Activated gamma-delta T cell treated with anti-CD3 and anti-CD28 coated beads, Interleukin-2, amount 50 U/mL, for 16 hours (primary cell): ENCODE data around the gene LYST.
A peak's percentile ranks its signal among the peaks of the same experiment; 100 is the strongest.
"Not testable (repeated sequence)": the region's sequence is repeated elsewhere in the genome, so short reads cannot be mapped to it uniquely, and the experiment has no call there.

ENCODE experiments used
- DNase-seq: peaks from one replicate; pipeline ENCODE4 v3.0.0-alpha.2; 2020; ENCODE audit warnings: low read depth

The LYST gene

DNA sequence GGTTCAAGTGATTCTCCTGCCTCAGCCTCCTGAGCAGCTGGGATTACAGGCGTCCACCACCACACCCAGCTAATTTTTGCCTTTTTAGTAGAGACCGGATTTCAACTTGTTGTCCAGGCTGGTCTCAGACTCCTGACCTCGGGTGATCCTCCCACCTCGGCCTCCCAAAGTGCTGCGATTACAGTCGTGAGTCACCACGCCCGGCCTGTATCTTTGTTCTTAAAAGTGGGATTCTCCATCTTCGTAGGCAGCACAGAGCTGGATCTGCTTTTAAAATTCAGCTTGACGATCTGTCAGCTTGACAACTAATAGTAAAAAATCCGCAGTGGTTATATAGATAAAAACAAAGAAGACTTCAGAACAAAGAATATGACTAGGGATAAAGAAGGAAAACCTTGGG, 214.3 kb downstream of the LYST start:
- no peak for DNase-seq

DNA sequence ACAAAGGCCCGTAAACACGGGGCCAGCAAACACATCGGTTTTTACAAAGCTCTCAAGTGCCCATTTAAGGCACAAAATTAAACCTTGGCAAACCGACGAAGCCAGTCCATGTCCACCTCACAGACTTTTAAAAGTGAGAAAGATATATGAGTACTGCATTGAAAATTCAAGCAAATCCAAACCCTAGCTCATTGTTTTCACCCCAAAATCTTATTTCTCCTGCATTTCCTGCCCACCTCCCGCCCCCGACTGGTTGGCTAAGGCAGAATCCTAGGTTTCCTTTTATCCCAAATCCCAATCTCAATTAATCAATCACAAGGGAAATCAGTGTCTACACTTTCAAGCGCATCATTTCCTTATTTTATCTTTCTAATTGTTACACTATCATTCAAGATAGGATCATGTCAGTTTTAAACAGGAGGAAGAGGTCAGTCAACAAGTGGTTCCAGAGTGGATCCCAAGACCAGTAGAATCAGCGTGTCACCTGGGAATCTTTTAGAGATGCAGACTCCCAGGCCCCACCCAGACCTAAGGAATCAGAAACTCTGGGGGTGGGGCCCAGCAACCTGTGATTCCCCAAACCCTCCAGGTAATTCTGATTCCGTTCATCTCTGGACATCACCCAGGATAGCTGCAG, 215.4 kb downstream of the LYST start:
- DNase-seq, result no peak

DNA sequence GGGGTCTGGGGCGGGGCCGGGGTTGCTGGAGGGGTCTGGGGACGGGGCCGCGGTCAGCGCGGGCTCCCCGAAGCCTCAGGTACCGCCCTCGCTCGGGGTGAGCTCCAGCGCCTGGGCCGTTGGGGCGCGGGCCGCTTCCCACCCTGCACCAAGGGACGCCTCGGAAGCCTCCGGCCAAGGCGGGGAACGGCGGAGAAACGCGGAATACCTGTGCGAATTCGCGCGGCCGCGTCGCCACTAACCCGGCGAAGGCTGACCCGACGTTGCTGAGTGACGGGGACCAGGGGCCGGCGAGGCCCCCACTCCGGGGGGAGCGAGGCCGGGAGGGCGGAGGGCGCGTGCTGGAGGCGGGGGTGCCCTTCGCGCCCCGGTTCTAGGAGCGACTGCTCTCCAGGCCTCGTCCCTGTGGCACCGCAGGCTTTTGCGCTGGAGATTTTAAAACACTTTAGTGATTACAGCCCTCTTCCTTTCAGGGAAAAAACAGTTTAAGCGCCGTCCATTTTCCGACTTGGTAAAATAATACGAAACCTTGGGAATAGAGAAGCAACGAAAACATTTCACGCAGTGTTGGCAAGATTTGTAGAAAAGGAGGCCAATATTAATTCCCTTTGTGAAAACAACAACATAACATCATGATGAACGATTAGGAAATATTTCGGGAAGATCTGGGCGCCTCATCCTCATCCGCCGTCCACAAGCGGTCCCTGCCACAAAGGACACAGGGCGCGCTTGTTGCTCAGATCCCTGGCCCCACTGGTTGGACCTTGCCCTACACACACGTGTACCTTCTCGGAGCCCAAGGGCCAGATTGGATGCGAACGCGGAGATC, 216.2 kb downstream of the LYST start:
- no peak for DNase-seq

DNA sequence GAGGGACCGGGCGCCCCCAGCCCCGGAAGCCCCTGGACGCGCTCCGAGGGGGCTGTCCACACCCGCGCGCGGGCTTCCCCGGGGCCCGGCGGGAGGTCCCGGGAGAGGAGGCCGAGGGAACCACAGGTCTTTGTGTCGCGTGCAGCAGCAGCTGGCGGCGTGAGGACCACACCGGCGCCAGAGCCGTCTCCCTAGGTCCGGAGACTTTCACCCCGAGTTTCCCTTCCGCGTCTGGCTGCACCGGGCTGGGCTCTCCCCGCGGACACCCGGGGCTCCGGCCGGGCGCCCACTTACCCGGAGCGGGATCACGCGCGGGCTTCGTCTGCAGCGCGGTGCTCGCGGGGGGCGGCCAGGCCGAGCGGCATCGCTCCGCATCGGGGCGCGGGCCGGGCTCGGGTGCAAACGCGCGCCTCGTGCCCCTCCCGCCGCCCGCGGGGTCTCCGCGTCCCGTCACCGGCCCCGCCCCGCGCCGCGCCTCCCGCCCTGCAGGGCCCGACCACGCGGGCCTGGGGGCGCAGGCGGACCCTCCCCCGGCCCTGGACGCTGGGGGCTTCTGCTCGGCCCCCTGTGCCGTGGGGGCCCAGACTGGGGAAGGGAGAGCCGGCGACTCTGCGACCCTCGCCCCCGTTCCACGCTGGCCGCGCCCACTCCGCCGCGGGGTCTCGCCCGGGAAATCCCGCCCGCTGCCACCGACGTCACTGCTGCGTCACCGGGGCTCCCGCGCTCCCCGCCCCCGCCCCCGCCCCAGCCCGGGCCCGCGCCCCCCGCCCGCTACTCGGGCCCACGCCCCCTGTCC, 217.1 kb downstream of the LYST start, which contains the start of gene GNG4:
Gene GNG4 (minus strand): TSS at position 417 of the 796 bp plus-strand sequence. CDS start 65,946 bp downstream, outside the sequence.
- DNase-seq, result no peak

DNA sequence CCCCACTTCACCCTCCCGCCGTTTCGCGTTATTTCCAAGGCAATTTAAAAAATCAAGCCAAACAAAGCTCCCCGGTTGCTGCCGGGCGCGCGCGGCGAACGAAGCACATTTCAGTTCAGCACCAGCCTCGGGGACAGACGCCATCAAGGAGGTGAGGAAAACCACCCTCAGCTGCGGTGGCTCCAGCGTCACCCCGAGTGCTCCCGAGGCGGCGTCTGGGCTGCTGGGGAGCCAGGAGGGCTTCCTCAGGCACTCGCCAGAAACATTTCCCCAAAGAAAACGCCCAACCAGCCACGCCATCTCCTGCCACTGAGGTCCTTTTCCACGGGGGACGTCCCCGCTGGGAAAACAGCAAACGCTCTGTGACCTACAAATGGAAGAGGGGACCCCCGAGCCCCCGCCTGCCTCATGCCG, 217.7 kb downstream of the LYST start:
- DNase-seq, result peak; percentile 37

DNA sequence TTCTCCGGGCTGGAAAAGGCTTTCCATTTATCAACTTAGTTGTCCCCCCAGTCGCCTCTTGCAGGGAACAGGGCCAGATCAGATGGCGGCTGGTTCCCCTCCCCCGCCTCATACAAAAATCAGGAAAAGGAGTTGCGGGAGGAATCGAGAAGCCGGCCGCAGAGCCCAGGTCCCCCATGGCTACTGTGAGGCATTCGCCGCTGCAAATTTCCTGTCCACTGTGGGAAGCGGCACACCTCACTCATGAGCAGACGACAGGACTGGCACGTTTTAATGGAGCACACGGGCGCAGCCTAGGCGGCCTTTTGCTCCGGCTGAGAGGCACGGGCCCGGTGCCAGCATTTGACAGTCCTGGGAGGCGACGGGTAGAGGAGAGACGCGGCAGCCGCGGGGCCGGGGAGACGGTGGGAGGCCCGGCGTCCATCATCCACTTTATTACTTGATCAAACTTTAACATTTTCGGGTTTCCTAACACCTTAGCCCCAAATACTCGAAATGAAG, 218.2 kb downstream of the LYST start:
- no peak for DNase-seq

DNA sequence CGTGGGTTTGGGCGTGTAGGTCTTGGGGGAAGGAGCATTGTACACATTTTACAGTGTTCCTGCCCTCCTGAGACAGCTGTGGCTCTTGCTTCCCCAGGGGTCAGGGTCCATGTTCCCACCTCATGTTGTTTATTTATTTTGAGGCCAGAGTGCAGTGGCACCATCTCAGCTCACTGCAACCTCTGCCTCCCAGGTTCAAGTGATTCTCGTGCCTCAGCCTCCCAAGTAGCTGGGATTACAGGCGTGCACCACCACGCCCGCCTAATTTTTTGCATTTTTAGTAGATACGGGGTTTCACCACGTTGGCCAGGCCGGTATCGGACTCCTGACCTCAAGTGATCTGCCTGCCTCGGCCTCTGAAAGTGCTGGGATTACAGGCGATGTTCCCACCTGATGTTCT, 219.2 kb downstream of the LYST start:
- DNase-seq, result not testable (repeated sequence)

DNA sequence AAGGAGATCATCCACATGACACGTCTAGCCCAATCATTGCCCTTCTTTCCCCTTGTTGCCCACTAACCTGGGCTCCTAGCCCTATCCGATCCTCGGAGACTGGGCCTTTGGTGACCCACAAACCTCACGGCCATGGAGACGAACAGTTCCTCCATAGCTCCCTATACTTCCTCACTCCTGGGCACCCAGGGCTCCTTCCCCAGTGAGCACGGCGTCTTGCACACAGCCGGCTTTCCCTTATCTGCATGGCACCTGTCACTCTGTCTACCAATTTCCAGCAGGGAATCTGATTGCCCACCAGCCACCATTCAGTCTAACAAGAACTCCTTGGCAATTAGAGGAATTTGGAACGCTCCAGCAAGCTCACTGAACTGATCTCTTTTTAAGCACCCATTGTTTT, 220.2 kb downstream of the LYST start:
- no peak for DNase-seq

DNA sequence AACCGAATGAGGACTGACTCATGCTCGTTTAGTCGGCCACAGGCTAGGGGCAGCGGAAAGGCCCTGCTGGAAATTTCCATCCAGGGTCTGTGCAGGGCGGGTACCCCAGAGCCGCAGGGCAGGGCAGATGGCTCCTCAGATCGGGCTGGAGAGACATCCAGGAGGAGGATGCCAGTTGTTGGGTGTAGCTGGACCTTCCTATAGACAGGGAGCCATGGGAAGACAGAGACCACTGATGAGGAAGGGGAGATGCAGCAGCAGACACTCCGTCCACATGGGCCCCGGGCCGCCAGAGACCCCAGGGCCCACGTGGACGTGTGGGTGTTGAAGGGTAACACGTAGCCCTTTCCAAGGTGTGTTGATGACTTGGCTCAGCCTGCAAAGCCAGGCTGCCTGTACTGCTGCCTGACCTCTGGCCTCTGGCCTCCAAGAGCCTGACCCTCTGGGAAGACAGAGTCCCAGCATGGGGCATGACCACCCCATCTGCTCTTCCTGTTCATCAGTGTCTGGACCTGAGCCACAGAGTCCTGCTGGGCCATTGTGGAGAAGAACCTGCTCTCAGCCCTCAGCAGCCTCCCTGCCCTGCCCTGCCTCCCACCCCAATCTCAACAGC, 221.9 kb downstream of the LYST start:
- DNase-seq, result no peak

DNA sequence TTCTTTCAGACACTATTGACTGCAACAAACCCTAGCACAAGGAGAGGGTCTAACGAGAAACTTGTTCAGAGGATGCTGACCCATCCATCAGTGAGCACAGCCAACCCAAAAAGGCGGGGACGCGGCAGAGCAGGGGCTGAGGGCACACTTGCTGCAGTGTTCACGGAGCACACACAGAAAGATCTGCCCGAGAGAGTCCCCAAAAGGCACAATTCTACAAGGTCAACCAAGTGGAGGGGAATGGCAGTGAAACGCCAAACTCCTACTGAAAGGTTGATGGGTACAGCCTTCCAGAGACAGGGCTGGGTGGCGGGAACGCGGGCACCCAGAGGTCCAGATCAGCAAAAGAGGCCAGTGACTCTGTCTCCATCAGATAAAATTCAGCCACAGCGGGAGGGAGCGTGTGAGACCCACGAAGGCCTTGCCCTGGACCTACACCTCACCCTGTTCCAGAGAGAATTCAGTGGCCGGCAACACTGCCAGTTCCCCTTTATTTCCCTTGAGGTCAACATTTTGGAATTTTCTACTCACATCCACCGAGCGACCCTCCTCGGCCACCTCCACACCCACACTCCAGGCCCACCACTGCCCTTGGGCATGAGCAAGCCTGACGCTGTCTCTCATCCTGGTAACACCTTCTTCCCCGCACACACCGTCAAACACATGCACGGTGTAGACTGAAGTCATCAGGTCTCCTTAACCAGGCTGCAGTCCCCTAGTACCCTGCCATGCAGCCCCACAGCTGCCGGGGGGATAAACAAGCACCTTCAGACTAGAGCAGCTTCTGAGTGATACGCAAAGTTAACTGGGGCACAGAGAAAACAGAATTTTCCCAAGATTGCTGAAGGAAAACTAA, 222.6 kb downstream of the LYST start:
- DNase-seq, result no peak

DNA sequence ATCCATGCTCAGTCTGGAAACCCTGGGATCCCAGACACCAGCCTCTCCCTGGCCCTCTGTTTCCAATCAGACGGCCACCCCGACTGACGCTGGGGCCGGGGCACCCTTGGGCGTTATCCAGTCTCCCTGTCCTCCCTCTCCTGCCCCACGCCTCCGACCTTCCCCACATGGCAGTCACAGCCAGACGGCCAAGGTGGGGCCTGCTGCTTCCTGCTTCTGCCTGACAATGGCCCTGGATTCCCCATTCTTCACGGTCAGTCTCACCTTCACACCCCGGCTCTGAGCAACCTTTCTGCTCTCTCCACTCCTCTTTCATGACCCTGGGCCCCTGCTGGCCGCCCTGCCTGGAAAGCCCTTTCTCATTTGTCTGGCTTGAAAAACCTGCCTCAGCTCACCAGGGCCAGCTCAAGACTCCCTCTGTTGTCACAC, 223.7 kb downstream of the LYST start:
- DNase-seq, result no peak

DNA sequence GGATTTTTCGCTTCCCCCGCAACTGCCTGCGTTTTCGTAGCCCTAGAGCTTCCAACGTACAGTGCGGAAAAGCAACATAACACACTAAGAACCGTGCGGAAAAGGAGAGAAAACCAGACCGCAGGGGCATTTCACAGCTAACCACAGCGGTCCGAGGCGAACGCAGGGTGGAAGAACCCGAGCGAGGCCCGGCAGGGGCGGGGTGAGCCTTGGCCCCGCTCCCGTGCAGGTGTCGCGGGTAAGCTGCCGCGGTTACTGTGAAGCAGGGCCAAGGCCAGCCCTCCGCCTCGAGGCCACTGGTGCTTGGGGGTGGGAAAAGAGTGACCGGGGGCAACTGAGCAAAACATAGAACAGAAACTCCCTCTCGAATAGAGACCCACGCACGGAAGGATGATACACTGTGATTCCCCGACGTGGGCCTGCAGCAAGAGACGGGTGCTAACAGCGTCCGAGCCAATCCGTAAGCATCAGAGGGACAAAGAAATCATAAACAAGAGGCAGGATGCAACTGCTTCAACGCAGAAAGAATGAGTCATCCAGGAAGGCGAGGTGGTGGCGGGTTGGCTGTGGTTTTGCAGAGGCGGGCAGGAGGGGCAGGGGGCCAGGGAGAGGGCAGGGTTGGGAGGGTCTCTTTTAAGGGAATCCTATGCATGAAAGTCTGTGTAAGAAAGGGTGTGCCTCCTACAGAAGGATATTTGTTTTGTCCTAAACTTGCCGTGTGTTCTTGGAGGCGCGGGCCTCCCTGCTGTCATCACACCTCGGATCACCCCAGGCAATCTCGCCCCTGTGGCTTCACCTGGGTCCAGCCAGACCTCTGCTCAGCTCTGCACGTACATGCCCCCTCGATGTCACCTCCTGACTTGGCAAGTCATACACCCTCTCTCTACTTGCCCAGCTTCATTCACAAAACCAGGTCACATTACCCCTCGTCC, 224.4 kb downstream of the LYST start:
- DNase-seq, result peak; percentile 67

DNA sequence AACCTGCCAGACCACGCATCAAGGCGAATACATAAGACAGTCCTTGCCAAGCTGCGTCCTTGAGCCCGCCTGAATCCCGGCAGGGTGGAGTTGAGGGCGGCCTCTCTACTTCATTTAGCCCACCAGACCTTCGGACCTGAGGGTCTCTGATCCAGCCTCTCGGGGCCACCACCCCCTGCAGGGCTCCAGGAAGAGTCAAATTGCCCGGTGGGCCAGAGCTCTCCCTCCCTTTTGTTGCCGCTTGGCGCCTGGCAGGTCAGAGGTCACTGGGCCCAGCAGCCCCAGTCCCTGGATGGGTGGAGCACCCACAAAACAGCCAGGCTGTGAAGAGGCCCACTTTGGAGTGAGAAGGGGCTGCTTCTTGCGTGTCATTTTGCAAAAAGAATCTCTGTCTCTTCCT, 226.1 kb downstream of the LYST start:
- no peak for DNase-seq

DNA sequence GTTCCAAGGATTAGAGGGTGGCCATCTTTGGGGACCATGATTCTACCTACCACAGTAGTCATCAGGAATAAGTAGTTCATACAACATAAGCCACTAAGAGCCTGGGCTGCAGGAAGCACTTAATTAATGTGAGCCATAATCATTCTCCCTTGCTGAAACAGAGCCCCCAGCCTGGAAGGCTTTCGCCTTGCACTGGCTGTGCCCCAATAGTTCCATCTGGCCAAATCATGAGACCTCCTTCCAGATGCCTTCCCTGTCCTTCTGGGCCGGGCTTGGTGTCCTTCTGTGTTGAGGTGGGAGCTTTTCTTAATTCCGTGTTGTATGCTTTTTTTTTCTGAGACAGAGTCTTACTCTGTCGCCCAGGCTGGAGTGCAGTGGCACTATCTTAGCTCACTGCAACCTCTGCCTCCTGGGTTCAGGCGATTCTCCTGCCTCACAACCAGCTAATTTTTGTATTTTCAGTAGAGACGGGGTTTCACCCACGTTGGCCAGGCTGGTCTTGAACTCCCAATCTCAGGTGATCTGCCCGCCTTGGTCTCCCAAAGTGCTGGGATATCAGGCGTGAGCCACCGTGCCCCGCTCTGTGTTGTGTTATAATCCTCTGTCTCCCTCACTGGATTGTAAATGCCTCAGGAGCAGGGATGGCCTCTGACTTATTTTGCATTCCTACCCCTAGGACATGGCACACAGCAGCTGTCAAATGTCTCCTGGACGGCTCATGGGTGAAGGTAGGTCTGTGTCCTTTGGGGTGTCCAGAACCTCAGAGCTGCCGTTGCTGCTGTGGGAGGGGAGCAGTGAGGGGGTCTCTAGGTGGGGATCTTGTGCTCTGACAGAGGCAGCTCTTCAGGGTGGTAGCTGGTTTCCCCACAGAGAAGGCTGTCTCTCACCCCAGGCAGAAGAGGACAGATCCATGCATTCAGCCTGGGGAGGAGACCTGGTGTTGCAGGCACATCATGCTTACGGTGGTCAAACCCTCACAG, 227.2 kb downstream of the LYST start:
- no peak for DNase-seq

DNA sequence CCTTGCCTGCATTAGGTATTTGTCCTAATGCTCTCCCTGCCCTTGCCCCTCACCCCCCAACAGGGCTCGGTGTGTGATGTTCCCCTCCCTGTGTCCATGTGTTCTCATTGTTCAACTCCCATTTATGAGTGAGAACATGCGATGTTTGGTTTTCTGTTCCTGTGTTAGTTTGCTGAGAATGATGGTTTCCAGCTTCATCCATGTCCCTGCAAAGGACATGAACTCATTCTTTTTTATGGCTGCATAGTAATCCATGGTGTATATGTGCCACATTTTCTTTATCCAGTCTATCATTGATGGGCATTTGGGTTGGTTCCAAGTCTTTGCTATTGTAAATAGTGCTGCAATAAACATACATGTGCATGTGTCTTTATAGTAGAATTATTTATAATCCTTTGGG, 228.1 kb downstream of the LYST start:
- not testable (repeated sequence) for DNase-seq

DNA sequence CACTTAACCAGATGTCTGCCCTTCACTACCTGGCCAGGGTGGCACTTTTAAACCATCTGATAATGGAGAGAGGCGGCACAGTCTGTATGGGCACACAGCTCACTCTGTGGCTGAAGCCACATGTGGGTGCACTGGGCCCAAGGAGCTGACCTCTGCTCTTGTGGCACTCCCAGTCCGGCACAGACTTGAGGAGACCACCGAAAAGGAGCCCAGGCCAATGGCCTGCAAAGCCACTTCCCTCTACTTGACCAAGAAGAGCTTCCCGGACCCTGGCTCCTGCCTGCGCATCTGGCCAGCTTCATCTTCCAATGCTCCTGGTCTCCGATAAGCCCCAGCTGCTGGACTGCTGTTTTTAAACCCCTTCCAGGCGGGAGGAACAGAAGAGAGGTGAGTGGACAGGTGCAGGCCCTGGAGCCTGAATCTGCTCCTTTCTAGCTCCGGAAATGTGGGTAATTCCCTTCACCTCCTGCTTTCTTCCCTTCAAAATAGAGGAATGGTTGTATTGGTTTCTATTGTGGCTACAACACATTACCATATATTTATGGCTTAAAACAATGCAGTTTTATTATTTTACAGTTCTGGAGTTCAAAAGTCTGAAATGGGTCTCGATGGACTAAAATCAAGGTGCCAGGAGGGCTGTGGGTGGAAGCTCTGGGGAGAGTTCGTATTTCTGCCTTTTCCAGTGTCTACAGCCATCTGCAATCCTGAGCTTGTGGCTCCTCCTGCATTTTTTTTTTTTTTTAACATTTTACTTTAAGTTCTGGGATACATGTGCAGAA, 228.8 kb downstream of the LYST start:
- DNase-seq, result no peak

DNA sequence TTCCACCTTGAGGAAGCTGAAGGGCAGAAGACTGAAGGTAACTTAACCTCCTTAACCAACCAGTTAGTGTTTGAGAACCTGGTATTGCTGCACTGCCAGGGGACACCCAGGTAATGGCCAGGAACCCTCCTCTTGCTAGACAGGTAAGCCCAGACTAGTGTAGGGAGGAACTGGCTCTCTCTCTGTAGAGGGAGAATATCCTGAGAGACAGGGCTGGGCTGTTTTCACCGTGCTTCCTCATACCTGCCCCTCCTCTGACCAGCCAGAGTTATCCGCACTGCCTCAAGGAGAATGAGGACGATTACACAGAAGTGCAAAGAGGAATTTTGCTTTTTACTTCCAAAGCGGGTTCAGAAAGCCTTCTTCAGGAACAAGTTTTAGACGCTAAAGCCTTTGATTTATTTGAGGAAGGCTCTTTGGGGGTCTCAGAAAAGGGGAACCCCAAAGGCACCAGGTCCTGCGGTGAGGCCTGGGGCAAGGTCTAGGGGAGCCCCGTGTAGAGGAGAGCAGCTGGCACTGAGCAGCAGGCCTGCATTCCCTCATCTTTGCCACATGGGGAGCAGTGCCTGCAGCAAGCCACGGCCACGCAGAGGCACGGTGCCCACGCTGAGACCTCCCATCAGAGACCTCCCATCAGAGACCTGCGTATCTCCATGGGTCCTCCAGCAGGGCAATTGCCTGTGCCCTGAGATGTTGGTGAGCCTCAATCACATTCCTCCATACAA, 230.6 kb downstream of the LYST start:
- DNase-seq, result no peak
